H1 (cell line): ENCODE data around the gene CRKL. TPM values are rescaled to one million over a fixed set of nuclear protein-coding genes. Genes with fewer than 3 reads are reported as not detected.

Experiments used
- polyA plus RNA-seq, 7 experiments: library from polyadenylated mRNA; depleted of rRNA in 3 of 7; stranded (reverse) in 5 of 7; unstranded in 2 of 7; fragments of >200 nt in 5 of 7; fragments of 200-250 nt in 2 of 7; gene quantifications; 1 replicate in 5 of 7; 2 replicates in 1 of 7; 4 replicates in 1 of 7; pipeline versions ENCODE4 v1.2.1 to v1.2.3, GENCODE V29; 2011 to 2013; ENCODE audit warnings: missing spikeins in 2 of 7, mixed read lengths in 2 of 7
- total RNA-seq: library from RNA; stranded (reverse); fragmentation: NEBNext Ultra II Directional; extraction: Animal tissue kit (Norgen Biotek cat#: 25700); gene quantifications from 2 replicates; pipeline ENCODE4 v1.2.1, GENCODE V29; 2021
- TF ChIP-seq, protein P1 (sequence below): IDR thresholded peaks from 2 replicates; pipeline ENCODE4 v1.6.1; 2011; ENCODE audit warnings: low read depth, mild to moderate bottlenecking, low read length; ENCODE audit not compliant: insufficient read depth
- TF ChIP-seq, protein P2 (sequence below): IDR thresholded peaks from 2 replicates; pipeline ENCODE4 v1.6.1; 2012; ENCODE audit warnings: inconsistent platforms

The CRKL gene
- total and polyA plus RNA-seq, 2 of the 8 experiments (the other 6 are each of a cell fraction or from before 2014, with no cell fraction given) = 34.5 to 94.5 TPM

DNA sequence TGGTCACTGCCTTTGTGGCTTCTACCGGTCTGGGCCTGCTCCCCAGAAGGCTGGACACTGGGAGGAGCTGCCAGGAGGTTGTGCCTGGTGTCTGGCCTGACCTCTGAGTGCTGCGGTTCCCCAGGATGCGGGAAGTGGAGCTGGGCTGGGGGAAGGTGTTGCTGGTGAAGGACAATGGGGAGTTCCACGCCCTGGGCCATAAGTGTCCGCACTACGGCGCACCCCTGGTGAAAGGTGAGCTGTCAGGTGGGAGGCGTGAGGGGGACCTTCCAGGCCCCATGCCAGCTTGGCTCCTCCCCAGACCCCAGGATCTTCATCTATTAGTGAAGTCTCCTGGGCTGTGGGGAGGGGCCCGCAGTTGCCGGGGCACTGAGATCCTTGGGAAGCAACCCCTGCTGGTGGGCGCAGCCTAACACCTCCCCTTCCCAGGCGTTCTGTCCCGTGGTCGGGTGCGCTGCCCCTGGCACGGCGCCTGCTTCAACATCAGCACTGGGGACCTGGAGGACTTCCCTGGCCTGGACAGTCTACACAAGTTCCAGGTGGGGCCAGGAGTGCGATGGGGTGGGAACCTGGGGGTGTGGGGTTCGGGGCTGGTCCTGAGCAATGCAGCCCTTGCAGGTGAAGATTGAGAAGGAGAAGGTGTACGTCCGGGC lies 56.6 kb downstream of the CRKL start (continued):
- TF ChIP-seq, protein P1, sequence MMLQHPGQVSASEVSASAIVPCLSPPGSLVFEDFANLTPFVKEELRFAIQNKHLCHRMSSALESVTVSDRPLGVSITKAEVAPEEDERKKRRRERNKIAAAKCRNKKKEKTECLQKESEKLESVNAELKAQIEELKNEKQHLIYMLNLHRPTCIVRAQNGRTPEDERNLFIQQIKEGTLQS = no peak
- TF ChIP-seq, protein P2, sequence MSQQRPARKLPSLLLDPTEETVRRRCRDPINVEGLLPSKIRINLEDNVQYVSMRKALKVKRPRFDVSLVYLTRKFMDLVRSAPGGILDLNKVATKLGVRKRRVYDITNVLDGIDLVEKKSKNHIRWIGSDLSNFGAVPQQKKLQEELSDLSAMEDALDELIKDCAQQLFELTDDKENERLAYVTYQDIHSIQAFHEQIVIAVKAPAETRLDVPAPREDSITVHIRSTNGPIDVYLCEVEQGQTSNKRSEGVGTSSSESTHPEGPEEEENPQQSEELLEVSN = no peak
